Stimulated activated naive B cell treated with anti-CD40 and anti-IgM and Interleukin-4, amounts not matched to agents 10 μg/mL and 1 μg/mL and 100 μg/mL, for 72 hours (primary cell): ENCODE data around the gene PPARG.
"Not testable (repeated sequence)": the region's sequence is repeated elsewhere in the genome, so short reads cannot be mapped to it uniquely, and the experiment has no call there.

ENCODE experiments used
- ATAC-seq, 2 donors: fragments of 150-1000 bp; cut with Tn5 transposase; replicated peaks; 2 replicates each; pipeline ENCODE4 v1.10.0; 2021; ENCODE audit warnings: moderate library complexity in 1 of 2
- DNase-seq: peaks from one replicate; pipeline ENCODE4 v3.0.0; 2021
- H3K27ac Mint-ChIP-seq: one replicate; pipeline ENCODE4 v1.8.0; 2022; ENCODE audit warnings: mild to moderate bottlenecking, mixed read lengths
- H3K27me3 Mint-ChIP-seq, 2 donors: one replicate each; pipeline ENCODE4 v1.8.0; 2022; ENCODE audit warnings: mixed read lengths in 2 of 2
- H3K36me3 Mint-ChIP-seq, 2 donors: one replicate each; pipeline ENCODE4 v1.8.0; 2022; ENCODE audit warnings: mixed read lengths in 2 of 2, mild to moderate bottlenecking in 1 of 2
- H3K4me1 Mint-ChIP-seq, 2 donors: one replicate each; pipeline ENCODE4 v1.8.0; 2022; ENCODE audit warnings: mixed read lengths in 2 of 2, mild to moderate bottlenecking in 1 of 2
- H3K4me3 Mint-ChIP-seq, 2 donors: one replicate each; pipeline ENCODE4 v1.8.0; 2022; ENCODE audit warnings: mild to moderate bottlenecking in 2 of 2, mixed read lengths in 2 of 2, moderate library complexity in 1 of 2
- H3K9me3 Mint-ChIP-seq, 2 donors: one replicate each; pipeline ENCODE4 v1.8.0; 2022; ENCODE audit warnings: mixed read lengths in 2 of 2, mild to moderate bottlenecking in 1 of 2

The PPARG gene

GRCh38 chr3:12288182-12289129 lies at the start of gene PPARG:
Gene PPARG (plus strand): TSS chr3:12289070. CDS start chr3:12379712, 90,642 bp downstream.
- peak within 1 kb of the TSS; percentile 87 for H3K27ac Mint-ChIP-seq
- peak within 1 kb of the TSS; percentile 81 to 83 for H3K4me3 Mint-ChIP-seq
- peak; percentile 81 for ATAC-seq
- peaks cover 38 to 50% of the 10 kb centered on the region in 2 donors for H3K27me3 Mint-ChIP-seq
- DNase-seq, result peak; percentile 26
- peaks cover 3 to 15% of the 10 kb centered on the region in 2 donors for H3K4me1 Mint-ChIP-seq
- H3K36me3 Mint-ChIP-seq, result no peaks in the 10 kb centered on the region
- peaks cover 0 to 3% of the 10 kb centered on the region in 2 donors for H3K9me3 Mint-ChIP-seq

DNA sequence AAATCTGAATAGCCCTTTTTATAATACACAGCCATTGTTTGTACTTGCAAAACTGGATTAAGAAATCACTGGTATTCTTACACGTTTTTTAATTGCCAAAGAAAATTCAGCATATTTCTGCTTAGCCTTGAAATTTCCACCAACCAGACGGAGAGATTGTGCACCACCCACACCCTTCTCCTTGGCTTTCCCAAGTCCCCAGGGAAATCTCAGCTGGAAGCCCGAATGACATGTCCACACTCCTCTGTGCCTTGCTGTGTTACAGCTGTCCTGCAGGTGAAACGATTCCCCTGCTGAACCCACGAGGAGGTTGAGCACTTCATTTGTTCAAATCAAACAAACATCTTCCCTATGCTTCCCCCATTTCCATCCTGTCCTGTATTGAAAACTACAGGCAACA lies 49.6 kb upstream of the PPARG start:
- Mint-ChIP-seq H3K36me3 (no peaks in the 10 kb centered on the region), H3K27ac (no peak overlapping the region), H3K4me3 (no peak overlapping the region), H3K27me3 (peaks cover 13 to 16% of the 10 kb centered on the region in 2 donors), H3K9me3 (no peaks in the 10 kb centered on the region), H3K4me1 (peaks cover 0 to under 1% of the 10 kb centered on the region in 2 donors)
- no peak for DNase-seq
- ATAC-seq, result no peak

GRCh38 chr3:12242772-12243171 lies 46.1 kb upstream of the PPARG start:
- Mint-ChIP-seq H3K27me3 (peaks cover 25 to 29% of the 10 kb centered on the region in 2 donors), H3K4me1 (no peaks in the 10 kb centered on the region), H3K27ac (no peak overlapping the region), H3K4me3 (no peak overlapping the region), H3K36me3 (no peaks in the 10 kb centered on the region), H3K9me3 (peaks cover 2 to 4% of the 10 kb centered on the region in 2 donors)
- ATAC-seq (no peak), DNase-seq (no peak)

DNA sequence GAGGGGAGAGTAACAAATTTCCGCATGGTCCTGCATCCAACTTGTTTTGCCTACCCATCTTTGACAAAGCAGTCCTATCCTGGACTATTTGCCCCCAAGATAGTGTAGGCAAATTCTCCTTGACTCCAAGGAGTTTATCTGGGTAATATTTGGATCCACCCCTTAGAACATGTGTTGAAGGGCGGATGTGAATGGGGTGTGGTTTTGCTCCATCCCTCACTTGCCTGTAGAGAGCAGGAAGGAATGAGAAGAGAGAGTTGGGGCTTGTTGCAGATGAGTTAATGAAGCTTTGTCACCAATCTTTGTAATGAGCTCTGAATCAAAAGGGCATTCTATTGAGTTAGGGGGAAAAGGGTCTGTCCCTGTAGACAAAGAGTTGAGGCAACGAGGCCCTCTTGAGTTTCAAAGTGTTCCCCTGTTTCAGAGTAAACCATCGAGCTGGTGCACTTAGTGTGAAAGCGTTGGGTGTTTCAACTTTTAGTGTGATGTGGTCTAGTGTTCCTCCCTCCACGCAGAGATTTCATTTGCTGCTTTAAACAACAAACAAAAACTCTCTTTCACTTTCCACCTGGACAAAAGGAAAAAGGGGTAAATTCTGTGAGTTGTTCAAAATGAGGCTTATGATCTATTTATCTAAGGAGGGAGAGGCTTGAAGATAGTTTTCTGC lies 42.2 kb upstream of the PPARG start:
- peaks cover 32 to 34% of the 10 kb centered on the region in 2 donors for H3K27me3 Mint-ChIP-seq
- ATAC-seq (no peak), DNase-seq (no peak)
- no peak overlapping the region for H3K4me3 Mint-ChIP-seq
- no peak overlapping the region for H3K27ac Mint-ChIP-seq
- peaks cover 0 to 4% of the 10 kb centered on the region in 2 donors for H3K36me3 Mint-ChIP-seq
- H3K4me1 Mint-ChIP-seq, result no peaks in the 10 kb centered on the region
- peaks cover 11 to 20% of the 10 kb centered on the region in 2 donors for H3K9me3 Mint-ChIP-seq

DNA sequence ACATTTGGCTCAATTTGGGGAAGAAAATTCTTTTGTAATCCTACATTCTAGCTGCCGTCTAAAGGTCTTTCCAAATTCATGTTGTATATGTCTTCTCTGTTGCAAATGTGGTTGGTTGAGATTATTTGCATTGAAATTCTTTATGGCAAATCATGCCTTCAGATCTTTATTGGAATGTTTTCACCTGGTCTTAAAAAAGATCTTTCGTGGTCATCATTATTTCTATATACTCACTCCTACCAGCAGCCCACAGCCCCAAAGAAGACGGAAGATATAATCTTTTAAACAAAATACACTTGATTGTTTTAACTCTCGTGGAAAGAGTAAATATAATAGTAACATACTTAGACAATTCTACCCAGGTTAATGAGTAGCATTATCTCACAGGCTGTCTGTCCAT lies 41.5 kb upstream of the PPARG start:
- peaks cover 11 to 20% of the 10 kb centered on the region in 2 donors for H3K9me3 Mint-ChIP-seq
- peaks cover 32 to 34% of the 10 kb centered on the region in 2 donors for H3K27me3 Mint-ChIP-seq

GRCh38 chr3:12249519-12249918 lies 39.4 kb upstream of the PPARG start:
- Mint-ChIP-seq H3K27ac (no peak overlapping the region), H3K4me1 (no peaks in the 10 kb centered on the region), H3K36me3 (peaks cover 0 to 4% of the 10 kb centered on the region in 2 donors), H3K4me3 (no peak overlapping the region), H3K27me3 (peaks cover 32 to 34% of the 10 kb centered on the region in 2 donors), H3K9me3 (peaks cover 11 to 20% of the 10 kb centered on the region in 2 donors)
- ATAC-seq (no peak), DNase-seq (no peak)

More for the DNA sequence above, 41.5 kb upstream of the PPARG start:
- H3K27ac Mint-ChIP-seq, result no peak overlapping the region
- no peak for ATAC-seq
- H3K4me1 Mint-ChIP-seq, result no peaks in the 10 kb centered on the region
- DNase-seq, result no peak
- no peak overlapping the region for H3K4me3 Mint-ChIP-seq
- H3K36me3 Mint-ChIP-seq, result peaks cover 0 to 4% of the 10 kb centered on the region in 2 donors

DNA sequence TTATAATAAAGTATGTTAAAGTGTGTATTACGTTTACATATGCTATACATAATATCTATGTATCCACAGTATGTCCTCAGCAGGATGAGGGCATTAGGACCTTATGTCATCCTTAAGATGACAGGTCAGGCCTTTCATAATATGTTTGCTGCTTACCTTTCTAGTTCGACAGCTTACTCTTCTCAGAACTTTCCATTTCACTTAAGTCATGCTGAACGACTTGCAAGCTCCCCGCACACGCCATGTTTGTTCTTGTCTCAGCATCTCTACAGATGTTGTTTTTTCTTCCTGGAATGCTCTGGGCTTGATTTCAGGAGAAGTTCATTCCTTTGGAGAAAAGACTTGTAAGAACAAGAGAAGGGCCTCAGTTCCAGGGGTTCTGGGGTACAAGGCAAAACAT lies 36.0 kb upstream of the PPARG start:
- Mint-ChIP-seq H3K9me3 (peaks cover 8 to 20% of the 10 kb centered on the region in 2 donors), H3K36me3 (peaks cover 0 to 4% of the 10 kb centered on the region in 2 donors), H3K4me1 (no peaks in the 10 kb centered on the region), H3K27me3 (peaks cover 18 to 19% of the 10 kb centered on the region in 2 donors), H3K27ac (no peak overlapping the region), H3K4me3 (no peak overlapping the region)
- no peak for DNase-seq
- ATAC-seq, result no peak

GRCh38 chr3:12253516-12254343 lies 35.1 kb upstream of the PPARG start:
- no peaks in the 10 kb centered on the region for H3K4me1 Mint-ChIP-seq
- H3K9me3 Mint-ChIP-seq, result peaks cover 8 to 20% of the 10 kb centered on the region in 2 donors
- H3K27me3 Mint-ChIP-seq, result peaks cover 12 to 26% of the 10 kb centered on the region in 2 donors
- no peak overlapping the region for H3K27ac Mint-ChIP-seq
- H3K36me3 Mint-ChIP-seq, result peaks cover 0 to 3% of the 10 kb centered on the region in 2 donors
- H3K4me3 Mint-ChIP-seq, result no peak overlapping the region
- ATAC-seq (no peak), DNase-seq (no peak)

- no peak for ATAC-seq
- Mint-ChIP-seq H3K4me1 (no peaks in the 10 kb centered on the region), H3K4me3 (no peak overlapping the region), H3K27me3 (peaks cover 17 to 23% of the 10 kb centered on the region in 2 donors), H3K36me3 (no peaks in the 10 kb centered on the region), H3K27ac (no peak overlapping the region), H3K9me3 (peaks cover 0 to 6% of the 10 kb centered on the region in 2 donors)
- DNase-seq, result no peak
Measured at GRCh38 chr3:12255393-12255792, 33.5 kb upstream of the PPARG start.

DNA sequence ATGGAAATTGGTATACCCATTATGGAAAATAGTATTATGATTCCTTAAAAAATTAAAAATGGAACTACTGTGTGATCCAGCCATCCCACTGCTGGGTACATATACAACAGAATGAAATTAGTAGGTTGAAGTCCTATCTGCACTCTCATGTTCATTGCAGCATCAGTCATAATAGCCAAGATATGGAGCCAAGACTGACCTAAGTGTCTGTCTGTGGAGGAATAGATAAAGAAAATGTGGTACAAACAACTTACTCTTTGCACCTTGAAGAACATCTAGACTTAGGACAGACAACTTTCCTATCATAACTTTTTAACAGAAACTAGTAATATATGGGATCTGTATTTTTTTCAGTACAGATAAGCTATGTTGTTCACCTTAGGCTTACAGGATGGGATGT lies 30.0 kb upstream of the PPARG start:
- Mint-ChIP-seq H3K27ac (no peak overlapping the region), H3K36me3 (no peaks in the 10 kb centered on the region), H3K27me3 (peaks cover 19 to 30% of the 10 kb centered on the region in 2 donors), H3K4me3 (no peak overlapping the region), H3K4me1 (no peaks in the 10 kb centered on the region), H3K9me3 (peaks cover 0 to 5% of the 10 kb centered on the region in 2 donors)
- DNase-seq (no peak), ATAC-seq (no peak)

- H3K4me3 Mint-ChIP-seq, H3K9me3 Mint-ChIP-seq, H3K4me1 Mint-ChIP-seq, H3K36me3 Mint-ChIP-seq, DNase-seq, ATAC-seq, H3K27ac Mint-ChIP-seq: not testable (repeated sequence)
- peaks cover 22 to 34% of the 10 kb centered on the region in 2 donors for H3K27me3 Mint-ChIP-seq
Measured at GRCh38 chr3:12262173-12262572, 26.7 kb upstream of the PPARG start.

DNA sequence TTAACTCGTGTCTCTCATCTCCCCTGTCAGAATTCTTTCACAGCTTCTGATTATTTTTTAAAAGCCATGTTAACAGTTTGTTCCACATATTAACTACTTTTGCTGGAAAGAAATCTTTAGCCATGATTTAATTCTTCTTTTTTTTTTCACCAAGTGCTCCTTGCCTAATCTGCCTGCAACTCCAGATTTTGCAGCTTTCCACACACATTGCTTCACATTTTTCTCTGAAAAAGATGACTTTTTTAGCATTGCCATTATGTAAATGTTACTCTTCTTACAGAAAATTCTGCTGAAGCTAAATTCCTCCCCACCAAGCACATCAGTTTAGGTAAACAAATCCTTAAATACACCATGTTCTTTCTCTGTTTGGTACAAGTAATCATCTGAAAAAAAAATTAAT lies 23.4 kb upstream of the PPARG start:
- Mint-ChIP-seq H3K27me3 (peaks cover 8 to 13% of the 10 kb centered on the region in 2 donors), H3K9me3 (no peaks in the 10 kb centered on the region), H3K4me3 (no peak overlapping the region), H3K27ac (no peak overlapping the region), H3K36me3 (no peaks in the 10 kb centered on the region), H3K4me1 (no peaks in the 10 kb centered on the region)
- DNase-seq (no peak), ATAC-seq (no peak)

GRCh38 chr3:12266038-12266437 lies 22.8 kb upstream of the PPARG start:
- peaks cover 7 to 11% of the 10 kb centered on the region in 2 donors for H3K27me3 Mint-ChIP-seq
- no peak overlapping the region for H3K4me3 Mint-ChIP-seq
- ATAC-seq (no peak), DNase-seq (no peak)
- no peaks in the 10 kb centered on the region for H3K36me3 Mint-ChIP-seq
- H3K27ac Mint-ChIP-seq, result no peak overlapping the region
- H3K9me3 Mint-ChIP-seq, result no peaks in the 10 kb centered on the region
- H3K4me1 Mint-ChIP-seq, result no peaks in the 10 kb centered on the region
